Myocyte (in vitro differentiated cells): ENCODE measurements around the gene CCDC192. TPM values are rescaled to one million over a fixed set of nuclear protein-coding genes. Genes with fewer than 3 reads are reported as not detected.
A peak's percentile ranks its signal among the peaks of the same experiment; 100 is the strongest.
"Not testable (repeated sequence)": the region's sequence is repeated elsewhere in the genome, so short reads cannot be mapped to it uniquely, and the experiment has no call there.

Source experiments
- DNase-seq: peaks from one replicate; pipeline ENCODE4 v3.0.0-alpha.2; 2012; ENCODE audit warnings: low read depth
- polyA plus RNA-seq: library from polyadenylated mRNA; unstranded; fragments of >200 nt; gene quantifications from one replicate; pipeline ENCODE4 v1.2.1, GENCODE V29; 2012; ENCODE audit warnings: missing spikeins
- total RNA-seq: library from RNA; depleted of rRNA; stranded (reverse); fragments of >200 nt; gene quantifications from 2 replicates; pipeline ENCODE4 v1.2.3, GENCODE V29; 2014

The CCDC192 gene
- total RNA-seq = not detected in 2 replicates
- 0.29 TPM for polyA plus RNA-seq

GRCh38 chr5:127702926-127703561, at the start of gene CCDC192:
Gene CCDC192 (plus strand): TSS chr5:127703391. CDS start chr5:127703446, 55 bp downstream.
- DNase-seq = no peak

DNA sequence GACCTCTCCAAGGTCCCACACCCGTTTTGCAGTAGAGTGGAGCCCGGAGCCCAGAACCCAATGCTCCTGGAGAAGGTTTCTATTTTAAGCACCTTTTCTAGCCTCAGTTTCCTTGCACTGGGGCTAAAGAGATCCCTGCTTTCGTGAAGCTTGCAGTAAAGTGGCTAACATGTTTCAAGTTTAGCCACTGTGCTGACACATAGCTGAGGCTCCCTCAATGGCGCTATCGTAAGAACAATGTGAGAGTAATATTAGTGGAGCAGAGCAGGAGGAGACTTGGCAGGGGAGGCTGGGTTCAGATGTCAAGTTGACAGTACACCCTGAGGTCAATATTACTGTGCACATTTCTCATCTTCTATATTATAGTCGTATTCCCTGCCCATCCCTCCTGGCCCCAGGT, 46.4 kb upstream of the CCDC192 start:
- no peak for DNase-seq

DNA sequence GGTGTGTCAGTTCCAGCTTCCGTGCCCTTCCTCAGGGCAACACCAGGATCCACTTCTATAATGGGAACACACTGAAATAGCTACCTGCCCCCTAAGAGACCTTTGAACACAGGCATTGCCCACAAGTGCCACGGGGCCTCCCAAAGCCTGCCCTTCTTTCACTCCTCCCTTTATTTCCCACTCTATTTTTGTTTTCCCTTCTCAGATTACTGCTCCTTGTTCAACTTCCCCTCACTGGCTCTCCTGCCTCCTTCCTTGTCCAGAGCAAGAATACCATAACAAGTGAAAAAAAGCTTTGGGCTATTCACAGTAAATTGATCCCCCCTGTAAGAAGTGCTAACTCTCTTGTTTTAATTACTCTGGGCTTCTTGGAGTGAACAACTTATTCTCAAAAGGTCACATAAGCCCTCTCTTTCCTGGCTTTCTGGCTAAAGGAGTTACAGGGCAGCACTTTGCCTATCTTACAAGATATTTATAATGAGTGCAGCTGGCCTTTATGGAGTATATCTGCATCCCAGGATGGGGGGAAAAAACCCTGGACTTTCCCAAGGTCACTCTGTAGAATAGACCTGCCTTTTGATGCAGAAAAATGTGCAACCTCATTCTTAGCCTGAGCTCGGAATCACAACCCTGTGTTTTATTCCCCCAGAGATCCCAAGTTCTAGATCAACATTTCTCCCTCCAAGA, 43.0 kb upstream of the CCDC192 start:
- peak; percentile 76 for DNase-seq

GRCh38 chr5:127664093-127664492, 39.1 kb upstream of the CCDC192 start:
- DNase-seq = no peak

DNA sequence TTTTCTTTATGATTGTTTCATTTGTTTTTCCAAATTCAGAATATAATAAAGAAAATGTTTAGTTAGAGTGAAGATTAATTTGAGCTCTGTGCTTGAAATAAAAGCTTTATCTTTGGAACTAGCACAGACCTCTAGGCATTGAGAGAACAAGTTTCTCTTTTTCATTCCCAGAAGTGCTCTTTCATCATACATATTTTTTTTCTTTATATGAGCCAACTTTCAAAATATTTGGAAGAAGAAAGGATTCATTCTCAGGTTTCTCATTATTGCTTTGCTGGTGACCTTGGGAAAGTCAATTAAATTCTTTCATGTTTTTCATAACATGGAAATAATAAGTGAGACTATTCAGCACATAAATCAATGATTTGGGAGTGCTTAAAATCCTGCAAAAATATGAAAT, 37.5 kb upstream of the CCDC192 start:
- no peak for DNase-seq

- DNase-seq = no peak
Measured at GRCh38 chr5:127666043-127666716, 37.0 kb upstream of the CCDC192 start.

- no peak for DNase-seq
Measured at GRCh38 chr5:127667926-127668325, 35.3 kb upstream of the CCDC192 start.

GRCh38 chr5:127671218-127671617, 32.0 kb upstream of the CCDC192 start:
- no peak for DNase-seq

DNA sequence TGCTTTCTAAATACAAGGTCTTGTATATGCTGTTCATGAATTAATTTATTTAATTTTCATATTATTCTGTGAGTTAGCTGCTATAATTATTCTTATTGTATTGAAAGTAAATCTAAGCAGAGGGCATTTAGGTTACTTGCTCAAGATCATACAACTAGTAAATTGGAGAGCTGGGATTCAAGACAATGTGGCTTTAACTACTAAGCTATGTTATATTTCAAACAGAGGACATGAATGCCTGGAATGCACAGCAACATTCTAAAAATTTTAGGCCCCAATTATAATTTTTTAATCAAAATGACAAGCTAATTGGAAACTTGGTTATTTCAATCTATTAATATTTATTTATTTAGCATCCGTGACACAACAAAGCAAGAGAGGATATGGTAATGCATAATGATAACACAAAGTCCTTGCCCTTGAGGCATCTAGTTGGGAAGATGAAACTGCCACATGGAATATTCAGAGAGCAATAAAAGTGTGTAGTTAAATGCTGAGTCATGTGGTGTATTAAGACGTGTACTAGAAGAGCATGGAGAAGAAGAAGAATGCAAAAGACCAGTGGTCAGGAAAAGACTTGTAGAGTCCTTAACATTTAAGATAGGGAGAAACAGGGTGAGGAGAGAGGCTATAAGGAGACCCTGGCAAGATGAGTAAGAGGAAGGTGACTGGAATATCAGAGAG, 29.9 kb upstream of the CCDC192 start:
- DNase-seq = no peak

DNA sequence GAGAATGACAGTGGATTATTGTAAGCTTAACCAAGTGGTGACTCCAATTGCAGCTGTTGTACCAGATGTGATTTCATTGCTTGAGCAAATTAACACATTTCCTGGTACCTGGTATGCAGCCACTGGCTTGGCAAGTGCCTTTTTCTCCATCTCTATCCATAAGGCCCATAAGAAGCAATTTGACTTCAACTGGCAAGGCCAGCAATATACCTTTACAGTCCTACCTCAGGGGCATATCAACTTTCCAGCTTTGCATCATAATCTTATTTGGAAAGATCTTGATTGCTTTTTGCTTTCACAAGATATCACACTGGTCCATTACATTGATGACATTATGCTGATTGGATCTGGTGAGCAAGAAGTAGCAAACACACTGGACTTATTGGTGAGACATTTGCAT, 26.2 kb upstream of the CCDC192 start:
- DNase-seq = not testable (repeated sequence)

GRCh38 chr5:127679691-127680330, 23.4 kb upstream of the CCDC192 start:
- DNase-seq = not testable (repeated sequence)

DNA sequence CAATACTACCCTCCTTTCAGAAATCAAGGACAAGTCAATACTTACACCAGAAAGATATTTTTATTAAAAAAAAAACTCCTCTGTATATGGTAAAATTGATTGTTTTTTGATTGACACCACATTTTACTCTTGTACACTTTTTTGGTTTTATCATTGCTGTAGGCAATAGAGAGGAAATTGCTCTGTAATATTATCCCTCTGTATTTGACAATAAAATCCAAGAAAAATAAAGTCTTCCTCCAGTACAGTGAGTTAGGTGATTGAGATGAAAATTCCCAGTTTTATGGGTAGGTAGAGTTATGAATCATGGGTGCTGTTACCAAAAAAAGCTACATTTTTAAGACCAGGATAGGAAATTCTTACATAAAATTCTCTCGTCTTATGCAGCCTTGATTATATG, 22.6 kb upstream of the CCDC192 start:
- no peak for DNase-seq

DNA sequence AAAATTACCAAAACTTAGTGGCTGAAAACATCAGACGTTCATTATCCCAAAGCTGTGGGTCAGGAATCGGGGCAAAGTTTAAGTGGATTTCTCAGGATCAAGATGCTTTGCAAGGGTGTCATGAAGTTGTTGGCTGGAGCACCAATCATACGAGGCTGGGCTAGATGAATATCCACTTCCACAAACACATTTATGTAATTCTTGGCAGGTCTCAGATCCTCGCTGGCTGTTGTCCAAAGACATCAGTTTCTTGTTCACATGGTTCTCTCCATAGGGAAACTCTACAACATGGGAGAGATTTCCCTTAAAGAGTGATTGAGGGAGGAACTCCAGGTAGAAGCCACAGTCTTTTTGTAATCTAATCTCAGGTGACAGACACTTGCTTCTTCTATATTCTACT, 20.2 kb upstream of the CCDC192 start:
- DNase-seq = no peak

- DNase-seq = peak; percentile 52
Measured at GRCh38 chr5:127684726-127685467, 18.3 kb upstream of the CCDC192 start.

GRCh38 chr5:127685662-127686061, 17.5 kb upstream of the CCDC192 start:
- no peak for DNase-seq

GRCh38 chr5:127686424-127686823, 16.8 kb upstream of the CCDC192 start:
- DNase-seq = no peak

DNA sequence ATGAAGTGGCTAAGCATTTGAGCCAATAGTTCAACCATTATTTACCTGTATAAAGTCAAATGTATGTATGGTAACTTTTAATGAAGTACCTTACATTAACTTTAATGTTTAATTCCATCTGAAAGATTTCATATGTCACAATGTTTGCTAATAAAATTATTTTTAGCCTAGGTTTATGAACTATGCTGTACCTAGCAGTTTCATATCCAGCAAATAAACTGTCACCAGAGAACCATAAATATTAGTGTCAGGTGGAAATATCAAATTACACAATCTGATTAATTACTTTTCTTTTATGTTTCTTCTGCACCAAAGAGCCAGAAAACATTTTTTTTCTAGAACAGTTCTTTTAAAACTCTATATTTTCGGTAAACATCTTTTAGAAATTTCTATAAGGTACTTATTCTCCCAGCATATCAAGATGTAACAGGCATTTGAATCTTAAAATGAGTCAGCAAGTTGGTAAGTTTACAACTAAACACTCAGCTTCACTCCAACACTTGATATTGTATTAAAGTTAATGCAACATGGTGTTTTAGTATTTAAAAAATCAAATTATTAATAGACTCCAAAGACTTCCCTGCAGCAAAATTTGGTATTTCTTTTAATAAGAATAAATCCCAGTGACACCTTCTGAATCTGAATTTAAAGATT, 8.5 kb upstream of the CCDC192 start:
- no peak for DNase-seq

DNA sequence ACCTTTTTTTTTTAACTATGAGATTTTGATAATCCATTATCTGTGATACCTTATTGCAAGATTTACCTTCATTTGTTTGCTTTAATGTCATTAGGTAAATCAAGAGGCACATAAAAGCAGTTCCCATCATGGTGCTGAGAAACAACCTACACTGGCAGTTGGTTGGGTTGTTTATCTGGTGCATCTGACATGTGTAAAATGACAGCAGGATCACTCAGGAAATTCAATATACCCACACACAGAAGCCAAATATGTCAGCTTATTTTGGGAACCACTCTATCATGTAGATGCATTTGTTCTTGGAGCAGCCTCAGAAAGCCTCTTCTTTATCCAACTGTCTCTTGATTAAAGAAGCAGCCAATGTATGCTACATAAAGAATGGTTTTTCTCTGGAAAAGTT, 7.8 kb upstream of the CCDC192 start:
- peak; percentile 55 for DNase-seq

DNA sequence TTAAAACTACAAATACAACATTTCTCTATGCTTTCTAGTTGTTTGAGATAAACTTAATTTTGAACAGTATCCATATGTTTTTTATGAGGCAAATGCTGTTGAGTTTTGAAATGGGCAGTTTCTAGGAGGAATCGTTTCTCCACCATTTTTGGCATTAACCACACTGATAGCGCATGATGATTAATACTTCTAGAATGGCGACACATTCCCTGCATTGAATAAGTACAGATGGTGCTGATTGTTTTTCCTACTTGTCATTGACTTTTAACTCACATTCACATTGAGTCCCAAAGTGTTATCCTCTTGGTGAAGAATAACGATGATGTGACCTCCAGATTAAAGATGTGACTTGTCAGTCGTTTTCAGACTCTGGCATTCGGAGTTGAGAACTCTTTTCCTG, 6.5 kb upstream of the CCDC192 start:
- no peak for DNase-seq
